PC-3 (cell line): ENCODE results near the gene TAF1L. TPM values are rescaled to one million over a fixed set of nuclear protein-coding genes. Genes with fewer than 3 reads are reported as not detected.

Source experiments
- ATAC-seq: fragments of 200-7000 bp; cut with Tn5 transposase; 2 replicates; pipeline ENCODE4 v1.9.1; 2020; ENCODE audit warnings: mild to moderate bottlenecking, moderate library complexity
- Bru-seq: library from RNA; stranded (reverse); fragments of 400-500 nt; gene quantifications from one replicate; lab custom pipeline; 2021; lab: Mats Ljungman, UMichigan
- BruChase-seq, 2 experiments: library from RNA; stranded (reverse); fragments of 400-500 nt; gene quantifications; one replicate each; lab custom pipeline; 2021; lab: Mats Ljungman, UMichigan
- BruUV-seq: library from RNA; stranded (reverse); fragments of 400-500 nt; replicated peaks from 2 replicates; lab custom pipeline; 2021; lab: Mats Ljungman, UMichigan
- CTCF ChIA-PET: fragments of 300-600 bp; sonication (Branson Sonifier 250); formaldehyde crosslinking; loops from one replicate; lab custom pipeline; 2022; ENCODE audit warnings: antibody characterized with exemption; lab: Charles Lee
- POLR2A ChIA-PET: fragments of 300-600 bp; sonication (Branson Sonifier 250); formaldehyde crosslinking; loops from one replicate; lab custom pipeline; 2022; ENCODE audit warnings: antibody characterized with exemption; ENCODE audit not compliant: unreplicated experiment; lab: Charles Lee
- DNase-seq: peaks from one replicate; pipeline ENCODE4 v3.0.0-alpha.2; 2015
- H2AFZ ChIP-seq: fragments of 300-600 bp; sonication (generic); 2 replicates; pipeline ENCODE4 v1.6.0; 2016; ENCODE audit warnings: antibody characterized with exemption, low read length
- H3F3A ChIP-seq: fragments of 300-600 bp; sonication (generic); one replicate; pipeline ENCODE4 v1.6.0; 2017; ENCODE audit warnings: antibody characterized with exemption, low read length, control low read depth, mild to moderate bottlenecking; ENCODE audit not compliant: unreplicated experiment
- H3K27ac ChIP-seq: fragments of 300-600 bp; sonication (generic); 2 replicates; pipeline ENCODE4 v1.5.1; 2016; ENCODE audit warnings: mild to moderate bottlenecking, low read length
- H3K27me3 ChIP-seq: fragments of 300-600 bp; sonication (generic); 2 replicates; pipeline ENCODE4 v1.6.1; 2016; ENCODE audit warnings: low read length, mixed read lengths
- H3K36me3 ChIP-seq: fragments of 300-600 bp; sonication (generic); 2 replicates; pipeline ENCODE4 v1.6.1; 2016; ENCODE audit warnings: low read depth, mixed run types, low read length, mixed read lengths
- H3K4me1 ChIP-seq: fragments of 300-600 bp; sonication (generic); 2 replicates; pipeline ENCODE4 v1.5.1; 2016; ENCODE audit warnings: low read length; ENCODE audit not compliant: insufficient read depth
- H3K4me2 ChIP-seq: fragments of 300-600 bp; sonication (generic); 2 replicates; pipeline ENCODE4 v1.6.0; 2016; ENCODE audit warnings: low read length
- H3K4me3 ChIP-seq: fragments of 300-600 bp; sonication (generic); 2 replicates; pipeline ENCODE4 v1.5.1; 2016; ENCODE audit warnings: mild to moderate bottlenecking, low read length, mixed read lengths
- H3K79me2 ChIP-seq: fragments of 300-600 bp; sonication (generic); 2 replicates; pipeline ENCODE4 v1.6.1; 2017; ENCODE audit warnings: low read length, mixed read lengths
- H3K9ac ChIP-seq: fragments of 300-600 bp; sonication (generic); 2 replicates; pipeline ENCODE4 v1.6.0; 2016; ENCODE audit warnings: mild to moderate bottlenecking, low read length
- H3K9me2 ChIP-seq: fragments of 300-600 bp; sonication (generic); replicated peaks from 2 replicates; pipeline ENCODE4 v1.6.1; 2016; ENCODE audit warnings: mixed run types, low read length, mixed read lengths
- H3K9me3 ChIP-seq: fragments of 300-600 bp; sonication (generic); 2 replicates; pipeline ENCODE4 v1.6.1; 2016; ENCODE audit warnings: low read length, mixed read lengths
- H4K20me1 ChIP-seq: fragments of 300-600 bp; sonication (generic); 2 replicates; pipeline ENCODE4 v1.6.1; 2016; ENCODE audit warnings: low read length, mixed read lengths
- EZH2 ChIP-seq: fragments of 300-600 bp; sonication (generic); IDR thresholded peaks from one replicate; pipeline ENCODE4 v1.6.1; 2017; ENCODE audit warnings: antibody characterized with exemption, mild to moderate bottlenecking, low read length; ENCODE audit not compliant: unreplicated experiment
- EZH2phosphoT487 ChIP-seq: fragments of 300-600 bp; sonication (generic); IDR thresholded peaks from 2 replicates; pipeline ENCODE4 v1.6.1; 2018; ENCODE audit warnings: mild to moderate bottlenecking, antibody characterized with exemption, low read length, borderline replicate concordance
- intact Hi-C: fragments of 100-400 bp; cut with micrococcal nuclease; formaldehyde crosslinking; loops from 2 replicates; pipeline ENCODE4 v1.9.0; 2023
- long read RNA-seq: library from polyadenylated mRNA; unstranded; transcript quantifications from one replicate; pipeline ENCODE4 v2.0.0, GENCODE V29; 2021; ENCODE audit not compliant: unreplicated experiment
- total RNA-seq: library from RNA; depleted of rRNA; stranded (reverse); fragments of >200 nt; gene quantifications from 2 replicates; pipeline ENCODE4 v1.2.3, GENCODE V29; 2014; rRNA removed
- TF ChIP-seq, protein P1 (sequence below): fragments of 300-600 bp; sonication (generic); conservative IDR thresholded peaks from 2 replicates; pipeline ENCODE4 v1.5.1; 2017; ENCODE audit warnings: antibody characterized with exemption, low read depth, mild to moderate bottlenecking, low read length

The TAF1L gene
- total RNA-seq (0.23 TPM in 1 of 2 replicates, not detected in the other), Bru-seq, nascent RNA (not detected), BruChase-seq, experiment 1, labeled RNA remaining after a 6-hour chase (percentile 10 among the genes with signal in this experiment), BruChase-seq, experiment 2, labeled RNA remaining after a 2-hour chase (percentile 13 among the genes with signal in this experiment)
- long read RNA-seq: 0 reads

GRCh38 chr9:32635362-32635761 is at the start of gene TAF1L:
TAF1L (minus strand) TSS chr9:32635669; CDS start chr9:32635579, 90 bp downstream.
- Histone ChIP-seq H3K79me2 (no peaks in the 10 kb centered on the region), H3K27me3 (peaks cover 20% of the 10 kb centered on the region), H3K4me3 (no peak within 1 kb of the TSS), H3K9ac (no peak within 1 kb of the TSS), H3K4me1 (no peaks in the 10 kb centered on the region), H3K9me3 (no peaks in the 10 kb centered on the region), H3K4me2 (no peak within 1 kb of the TSS), H3F3A (no peaks in the 10 kb centered on the region), H4K20me1 (no peaks in the 10 kb centered on the region), H3K36me3 (no peaks in the 10 kb centered on the region), H3K9me2 (no peaks in the 10 kb centered on the region), H2AFZ (no peak within 1 kb of the TSS), H3K27ac (no peak within 1 kb of the TSS)
- intact Hi-C loops: no loop called here
- no TSS peak for BruUV-seq
- no peak for ATAC-seq
- DNase-seq: no peak
- ChIA-PET POLR2A (no interaction called here), CTCF (no interaction called here)
- TF ChIP-seq EZH2 (no peak), EZH2phosphoT487 (no peak)
- TF ChIP-seq, protein P1, sequence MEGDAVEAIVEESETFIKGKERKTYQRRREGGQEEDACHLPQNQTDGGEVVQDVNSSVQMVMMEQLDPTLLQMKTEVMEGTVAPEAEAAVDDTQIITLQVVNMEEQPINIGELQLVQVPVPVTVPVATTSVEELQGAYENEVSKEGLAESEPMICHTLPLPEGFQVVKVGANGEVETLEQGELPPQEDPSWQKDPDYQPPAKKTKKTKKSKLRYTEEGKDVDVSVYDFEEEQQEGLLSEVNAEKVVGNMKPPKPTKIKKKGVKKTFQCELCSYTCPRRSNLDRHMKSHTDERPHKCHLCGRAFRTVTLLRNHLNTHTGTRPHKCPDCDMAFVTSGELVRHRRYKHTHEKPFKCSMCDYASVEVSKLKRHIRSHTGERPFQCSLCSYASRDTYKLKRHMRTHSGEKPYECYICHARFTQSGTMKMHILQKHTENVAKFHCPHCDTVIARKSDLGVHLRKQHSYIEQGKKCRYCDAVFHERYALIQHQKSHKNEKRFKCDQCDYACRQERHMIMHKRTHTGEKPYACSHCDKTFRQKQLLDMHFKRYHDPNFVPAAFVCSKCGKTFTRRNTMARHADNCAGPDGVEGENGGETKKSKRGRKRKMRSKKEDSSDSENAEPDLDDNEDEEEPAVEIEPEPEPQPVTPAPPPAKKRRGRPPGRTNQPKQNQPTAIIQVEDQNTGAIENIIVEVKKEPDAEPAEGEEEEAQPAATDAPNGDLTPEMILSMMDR: no peak

DNA sequence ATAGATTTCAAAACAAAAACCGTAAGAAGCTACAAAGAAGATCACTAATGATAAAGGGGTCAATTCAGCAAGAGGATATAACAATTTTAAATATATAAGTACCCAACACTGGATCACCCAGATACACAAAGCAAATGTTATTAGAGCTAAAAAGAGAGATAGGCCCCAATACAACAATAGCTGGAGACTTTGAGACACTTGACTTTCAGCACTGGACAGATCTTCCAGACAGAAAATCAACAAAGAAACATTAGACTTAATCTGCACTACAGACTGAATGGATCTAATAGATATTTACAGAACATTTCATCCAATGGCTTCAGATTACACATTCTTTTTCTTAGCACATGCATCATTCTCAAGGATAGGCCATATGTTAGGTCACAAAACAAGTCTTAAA is 46.3 kb upstream of the TAF1L start:
- no peaks in the 10 kb centered on the region for H3K79me2 ChIP-seq
- no peak overlapping the region for H3K27ac ChIP-seq
- DNase-seq (no peak), ATAC-seq (no peak)
- no peak overlapping the region for H3K9ac ChIP-seq
- no peaks in the 10 kb centered on the region for H4K20me1 ChIP-seq
- no peaks in the 10 kb centered on the region for H3K27me3 ChIP-seq
- no peaks in the 10 kb centered on the region for H3K36me3 ChIP-seq
- intact Hi-C loops: no loop called here
- no peaks in the 10 kb centered on the region for H3K4me1 ChIP-seq
- H3K9me2 ChIP-seq: no peaks in the 10 kb centered on the region
- no peak overlapping the region for H3K4me3 ChIP-seq
- BruUV-seq: no TSS peak
- no peak overlapping the region for H2AFZ ChIP-seq
- POLR2A ChIA-PET: no interaction called here
- CTCF ChIA-PET: no interaction called here
- no peak overlapping the region for H3K4me2 ChIP-seq
- no peak for TF ChIP-seq EZH2phosphoT487
- TF ChIP-seq, protein P1: no peak
- no peak for TF ChIP-seq EZH2
- H3K9me3 ChIP-seq: no peaks in the 10 kb centered on the region
- H3F3A ChIP-seq: no peaks in the 10 kb centered on the region

DNA sequence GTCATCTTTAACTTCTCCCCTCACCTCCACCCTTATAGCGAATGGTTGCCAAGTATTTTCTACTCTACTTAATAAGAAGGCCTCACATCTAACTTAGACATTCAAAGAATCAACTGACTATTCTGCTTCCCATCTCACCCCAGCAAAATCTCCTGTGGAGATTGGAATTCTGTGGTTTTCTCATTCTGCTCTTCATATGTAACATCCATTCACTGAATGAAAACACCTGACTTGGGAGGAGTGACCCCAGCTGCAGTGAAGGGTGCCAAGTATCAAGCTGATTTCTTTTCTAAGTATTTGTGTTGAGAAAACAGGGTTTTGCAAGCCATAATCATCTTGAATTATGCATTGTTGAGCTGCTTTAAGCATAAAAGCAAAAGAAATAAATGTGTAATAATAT is 42.5 kb upstream of the TAF1L start:
- H3K4me3 ChIP-seq: no peak overlapping the region
- H3K36me3 ChIP-seq: no peaks in the 10 kb centered on the region
- H3F3A ChIP-seq: no peaks in the 10 kb centered on the region
- no peak for TF ChIP-seq EZH2phosphoT487
- TF ChIP-seq, protein P1: no peak
- H2AFZ ChIP-seq: no peak overlapping the region
- ChIA-PET CTCF (no interaction called here), POLR2A (no interaction called here)
- intact Hi-C loops: no loop called here
- no peaks in the 10 kb centered on the region for H3K27me3 ChIP-seq
- H3K27ac ChIP-seq: no peak overlapping the region
- no peak for ATAC-seq
- DNase-seq: no peak
- no peaks in the 10 kb centered on the region for H3K79me2 ChIP-seq
- H3K9me2 ChIP-seq: no peaks in the 10 kb centered on the region
- no peak overlapping the region for H3K9ac ChIP-seq
- peaks cover 6% of the 10 kb centered on the region for H3K4me1 ChIP-seq
- no peak overlapping the region for H3K4me2 ChIP-seq
- no peaks in the 10 kb centered on the region for H4K20me1 ChIP-seq
- no peaks in the 10 kb centered on the region for H3K9me3 ChIP-seq
- no TSS peak for BruUV-seq
